DOHH2 (cell line): Measurements from ENCODE around the gene TUBB2B.

ENCODE experiments used
- EZH2phosphoT487 ChIP-seq: fragments of 200-600 bp; sonication (generic); IDR thresholded peaks from 2 replicates; pipeline ENCODE4 v1.6.1; 2017; ENCODE audit warnings: borderline replicate concordance, mild to moderate bottlenecking, antibody characterized with exemption, low read length, moderate library complexity, mixed read lengths
- TF ChIP-seq, protein P1 (sequence below): fragments of 200-600 bp; sonication (generic); IDR thresholded peaks from one replicate; pipeline ENCODE4 v1.5.1; 2014; ENCODE audit warnings: antibody characterized with exemption, mild to moderate bottlenecking, low read depth, low read length; ENCODE audit not compliant: poor library complexity, severe bottlenecking

DNA sequence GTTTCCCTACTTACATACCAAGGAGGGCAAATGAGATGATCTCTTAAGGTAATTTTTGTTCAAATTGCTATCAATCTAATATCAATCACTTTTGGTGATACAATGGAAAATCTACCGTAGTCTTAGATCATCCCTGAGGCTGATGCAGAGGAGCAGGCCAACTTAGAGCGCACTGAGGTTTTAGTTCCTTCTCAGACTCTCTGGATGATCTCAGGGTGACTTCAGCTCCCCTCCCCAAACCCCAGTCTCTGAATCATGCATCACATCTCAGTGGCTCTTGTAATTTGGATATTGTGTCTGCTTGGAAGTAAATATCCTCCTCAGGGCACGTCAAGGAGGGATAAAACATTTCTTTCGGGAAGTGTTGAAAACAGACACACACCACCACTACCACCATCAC lies 5.9 kb downstream of the TUBB2B start:
- TF ChIP-seq, protein P1, sequence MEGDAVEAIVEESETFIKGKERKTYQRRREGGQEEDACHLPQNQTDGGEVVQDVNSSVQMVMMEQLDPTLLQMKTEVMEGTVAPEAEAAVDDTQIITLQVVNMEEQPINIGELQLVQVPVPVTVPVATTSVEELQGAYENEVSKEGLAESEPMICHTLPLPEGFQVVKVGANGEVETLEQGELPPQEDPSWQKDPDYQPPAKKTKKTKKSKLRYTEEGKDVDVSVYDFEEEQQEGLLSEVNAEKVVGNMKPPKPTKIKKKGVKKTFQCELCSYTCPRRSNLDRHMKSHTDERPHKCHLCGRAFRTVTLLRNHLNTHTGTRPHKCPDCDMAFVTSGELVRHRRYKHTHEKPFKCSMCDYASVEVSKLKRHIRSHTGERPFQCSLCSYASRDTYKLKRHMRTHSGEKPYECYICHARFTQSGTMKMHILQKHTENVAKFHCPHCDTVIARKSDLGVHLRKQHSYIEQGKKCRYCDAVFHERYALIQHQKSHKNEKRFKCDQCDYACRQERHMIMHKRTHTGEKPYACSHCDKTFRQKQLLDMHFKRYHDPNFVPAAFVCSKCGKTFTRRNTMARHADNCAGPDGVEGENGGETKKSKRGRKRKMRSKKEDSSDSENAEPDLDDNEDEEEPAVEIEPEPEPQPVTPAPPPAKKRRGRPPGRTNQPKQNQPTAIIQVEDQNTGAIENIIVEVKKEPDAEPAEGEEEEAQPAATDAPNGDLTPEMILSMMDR = no peak
- TF ChIP-seq EZH2phosphoT487 = no peak
